Gastrocnemius medialis (tissue), 4 donors: ENCODE results near the gene TAPBPL. TPM values are rescaled to one million over a fixed set of nuclear protein-coding genes. Genes with fewer than 3 reads are reported as not detected.

Experiments
- ATAC-seq, 2 donors: fragments of 150-250 bp; one replicate each; pipeline ENCODE4 v1.9.1; 2016
- DNase-seq, 2 donors: peaks; one replicate each; pipeline ENCODE4 v3.0.0-alpha.2; 2019
- H3K27ac ChIP-seq, 4 donors: fragments of 200-600 bp; sonication (generic); 1 replicate in 1 of 4; 2 replicates in 3 of 4; pipeline ENCODE4 v1.5.1; 2016 to 2018; ENCODE audit warnings: mild to moderate bottlenecking in 2 of 4, moderate library complexity in 1 of 4
- H3K27me3 ChIP-seq, 3 donors: fragments of 200-600 bp; sonication (generic) in 2 of 3; 1 replicate in 1 of 3; 2 replicates in 2 of 3; pipeline versions ENCODE4 v1.5.1 to v1.6.0; 2016 to 2019; ENCODE audit warnings: mild to moderate bottlenecking in 1 of 3, moderate library complexity in 1 of 3
- H3K36me3 ChIP-seq, 2 donors: fragments of 200-600 bp; sonication (generic) in 1 of 2; one replicate each; pipeline ENCODE4 v1.5.1; 2017 to 2018
- H3K4me1 ChIP-seq, 2 donors: fragments of 200-600 bp; sonication (generic) in 1 of 2; one replicate each; pipeline ENCODE4 v1.5.1; 2016 to 2017; ENCODE audit warnings: mild to moderate bottlenecking in 2 of 2
- H3K4me3 ChIP-seq, 4 donors: fragments of 200-600 bp; sonication (generic) in 3 of 4; 1 replicate in 1 of 4; 2 replicates in 3 of 4; pipeline ENCODE4 v1.5.1; 2016 to 2019; ENCODE audit warnings: mild to moderate bottlenecking in 2 of 4
- H3K9me3 ChIP-seq, 3 donors: fragments of 200-600 bp; sonication (generic) in 2 of 3; 1 replicate in 1 of 3; 2 replicates in 2 of 3; pipeline ENCODE4 v1.5.1; 2016 to 2019
- POLR2A ChIP-seq, 2 donors: fragments of 450-650 bp; IDR thresholded peaks; one replicate each; pipeline ENCODE4 v1.6.1; 2017; ENCODE audit warnings: antibody characterized with exemption in 2 of 2, mild to moderate bottlenecking in 2 of 2, moderate library complexity in 2 of 2
- in situ Hi-C, 4 donors: fragments of 200-750 bp; cut with MboI; loops; one replicate each; pipeline versions ENCODE4 v1.15.0 to v1.8.0; 2017; ENCODE audit warnings: low sequenced_read_pairs in 4 of 4
- intact Hi-C: fragments of 100-400 bp; cut with DNase I; formaldehyde crosslinking; loops from one replicate; pipeline ENCODE4 v1.15.1; 2023; ENCODE audit warnings: low total_unique reads
- total RNA-seq, 4 donors: library from RNA; depleted of rRNA; stranded (reverse); fragments of >200 nt; gene quantifications; one replicate each; pipeline versions ENCODE4 v1.1.0 to v1.2.3, GENCODE V29; 2016
- TF ChIP-seq, protein P1 (sequence below), 5 experiments: fragments of 450-650 bp in 3 of 5; fragments of 200-600 bp in 2 of 5; sonication (generic) in 2 of 5; IDR thresholded peaks in 4 of 5; conservative IDR thresholded peaks in 1 of 5; 1 replicate in 4 of 5; 2 replicates in 1 of 5; pipeline ENCODE4 v1.5.1; 2016 to 2019; ENCODE audit warnings: antibody characterized with exemption in 5 of 5, mild to moderate bottlenecking in 3 of 5, moderate library complexity in 3 of 5

Gene TAPBPL
- total RNA-seq, 4 donors from 2014 or later: 3.8 to 8.6 (median 5.8) TPM

GRCh38 chr12:6469092-6469491 lies 17.2 kb downstream of the TAPBPL start:
- DNase-seq (peak in 1 of 2 donors; percentile 45), ATAC-seq (no peak)
- intact Hi-C loops: no loop called here
- peaks cover 21 to 23% of the 10 kb centered on the region in 2 donors for H3K4me1 ChIP-seq
- no peaks in the 10 kb centered on the region for H3K27me3 ChIP-seq
- H3K36me3 ChIP-seq: peaks cover 0 to 21% of the 10 kb centered on the region in 2 donors
- H3K4me3 ChIP-seq: peak overlapping the region in 3 of 4 donors; percentile 81 to 90 (median 89)
- TF ChIP-seq, protein P1, sequence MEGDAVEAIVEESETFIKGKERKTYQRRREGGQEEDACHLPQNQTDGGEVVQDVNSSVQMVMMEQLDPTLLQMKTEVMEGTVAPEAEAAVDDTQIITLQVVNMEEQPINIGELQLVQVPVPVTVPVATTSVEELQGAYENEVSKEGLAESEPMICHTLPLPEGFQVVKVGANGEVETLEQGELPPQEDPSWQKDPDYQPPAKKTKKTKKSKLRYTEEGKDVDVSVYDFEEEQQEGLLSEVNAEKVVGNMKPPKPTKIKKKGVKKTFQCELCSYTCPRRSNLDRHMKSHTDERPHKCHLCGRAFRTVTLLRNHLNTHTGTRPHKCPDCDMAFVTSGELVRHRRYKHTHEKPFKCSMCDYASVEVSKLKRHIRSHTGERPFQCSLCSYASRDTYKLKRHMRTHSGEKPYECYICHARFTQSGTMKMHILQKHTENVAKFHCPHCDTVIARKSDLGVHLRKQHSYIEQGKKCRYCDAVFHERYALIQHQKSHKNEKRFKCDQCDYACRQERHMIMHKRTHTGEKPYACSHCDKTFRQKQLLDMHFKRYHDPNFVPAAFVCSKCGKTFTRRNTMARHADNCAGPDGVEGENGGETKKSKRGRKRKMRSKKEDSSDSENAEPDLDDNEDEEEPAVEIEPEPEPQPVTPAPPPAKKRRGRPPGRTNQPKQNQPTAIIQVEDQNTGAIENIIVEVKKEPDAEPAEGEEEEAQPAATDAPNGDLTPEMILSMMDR (IDR thresholded peaks at IDR 0.05 in 4 of 5, conservative IDR thresholded peaks at IDR 0.05 in 1 of 5): no peak
- TF ChIP-seq POLR2A (IDR thresholded peaks at IDR 0.05): no peak
- no peaks in the 10 kb centered on the region for H3K9me3 ChIP-seq
- peak overlapping the region; percentile 84 to 96 (median 93) for H3K27ac ChIP-seq
- in situ Hi-C loops: loop anchor here (5.0 to 25.0 kb wide), 4 partner anchors 132 to 144 kb away; partner anchors contain the start of gene TNFRSF1A (in 1 of the 4)

DNA sequence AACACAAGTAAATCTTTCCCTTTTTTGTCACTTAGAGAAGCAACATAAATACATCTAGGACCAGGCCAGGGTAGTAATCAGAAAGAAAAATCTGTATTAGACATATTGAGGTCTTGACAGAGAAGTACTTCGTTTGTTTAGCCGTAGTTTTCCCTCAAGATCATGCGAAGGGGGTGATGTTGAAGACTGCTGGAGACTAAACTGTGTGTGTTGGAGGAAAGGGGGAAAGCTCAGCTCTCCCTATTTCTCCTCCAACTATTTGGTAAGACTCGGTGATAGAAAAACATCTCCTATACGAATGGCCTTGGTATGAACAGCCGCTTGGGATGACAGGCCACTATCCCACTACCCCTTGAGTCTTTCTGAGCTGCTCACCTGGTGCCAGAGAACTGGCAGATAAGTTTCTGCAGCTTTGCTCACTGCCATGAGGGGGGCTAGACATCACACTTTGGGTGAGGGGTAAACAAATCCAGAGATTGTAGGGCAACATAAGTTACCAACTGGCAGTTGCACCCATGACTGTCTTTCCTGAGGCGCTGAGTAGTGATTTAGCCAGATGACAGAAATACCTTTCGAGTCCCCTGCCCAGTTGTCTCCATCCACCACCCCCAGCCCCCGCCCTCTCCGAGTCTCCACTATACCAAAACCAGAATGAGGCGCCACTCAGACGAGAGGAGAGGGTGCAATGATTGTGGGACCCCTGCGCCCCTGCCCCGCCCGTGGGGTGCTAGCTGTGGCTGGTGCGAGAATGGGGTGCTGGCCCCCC lies 17.9 kb downstream of the TAPBPL start:
- intact Hi-C loops (loop anchor here (1.0 to 5.0 kb wide), 3 partner anchors 18 to 194 kb away; partner anchors contain the start of gene ING4), in situ Hi-C loops (loop anchor here (5.0 to 25.0 kb wide), 4 partner anchors 132 to 145 kb away; partner anchors contain the start of gene TNFRSF1A (in 1 of the 4))
- DNase-seq: no peak
- Histone ChIP-seq H3K36me3 (peaks cover 0 to 16% of the 10 kb centered on the region in 2 donors), H3K27me3 (no peaks in the 10 kb centered on the region), H3K9me3 (no peaks in the 10 kb centered on the region), H3K4me3 (peak overlapping the region; percentile 81 to 90 (median 86)), H3K27ac (peak overlapping the region; percentile 84 to 96 (median 93)), H3K4me1 (peaks cover 21 to 23% of the 10 kb centered on the region in 2 donors)
- no peak for TF ChIP-seq POLR2A (IDR thresholded peaks at IDR 0.05)
- TF ChIP-seq, protein P1 (IDR thresholded peaks at IDR 0.05 in 4 of 5, conservative IDR thresholded peaks at IDR 0.05 in 1 of 5): no peak
- no peak for ATAC-seq

DNA sequence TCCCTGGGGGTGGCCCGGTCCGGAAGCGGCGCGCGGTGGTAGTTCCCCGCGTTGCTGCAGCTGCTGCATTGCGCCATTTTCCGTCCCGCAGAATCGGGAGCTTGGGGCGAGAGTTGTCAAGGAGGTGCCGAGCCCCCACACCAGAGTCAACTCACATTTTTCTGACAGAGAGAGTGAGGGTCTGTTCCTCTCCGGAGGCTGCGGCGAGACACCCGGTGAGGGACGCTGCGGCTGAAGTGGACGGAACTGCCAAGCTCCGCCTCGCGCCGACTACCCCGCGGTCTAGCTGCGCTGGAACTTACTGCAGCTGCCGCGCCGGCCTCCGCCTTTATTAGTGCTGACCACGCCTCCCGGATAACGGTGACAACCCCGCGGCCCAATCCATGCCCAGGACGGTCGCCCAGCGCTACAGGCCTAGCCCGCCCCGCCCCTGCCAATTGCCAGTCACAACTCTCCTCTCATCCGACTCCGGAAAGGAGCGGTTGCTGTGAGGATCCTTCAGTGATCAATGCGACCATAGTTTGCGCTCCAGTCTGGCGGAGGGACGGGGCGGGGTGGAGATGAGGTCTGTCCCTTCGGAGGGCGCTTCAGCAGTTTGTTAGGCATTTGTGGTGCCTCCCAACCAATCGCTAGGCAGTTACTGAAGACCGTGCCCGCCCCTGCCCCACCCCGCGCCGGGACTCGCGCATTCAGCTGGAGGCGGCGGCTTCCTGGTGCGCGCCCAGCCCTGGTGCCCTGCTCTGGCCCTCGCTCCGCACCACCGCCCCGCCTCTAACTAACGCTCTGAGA lies 18.7 kb downstream of the TAPBPL start, which contains the start of gene VAMP1:
Gene VAMP1, minus strand, starts transcription at position 303 of the 789 bp plus-strand sequence. Its CDS starts 146 bp downstream, at position 157.
- in situ Hi-C loops: loop anchor here in 1 of 4 donors (25.0 kb wide), 1 partner anchor 133 kb away; the partner anchor contains the start of gene TNFRSF1A
- Histone ChIP-seq H3K27me3 (no peaks in the 10 kb centered on the region), H3K27ac (peak within 1 kb of the TSS; percentile 84 to 96 (median 93)), H3K4me1 (peaks cover 21 to 23% of the 10 kb centered on the region in 2 donors), H3K36me3 (peaks cover 0 to 12% of the 10 kb centered on the region in 2 donors), H3K4me3 (peak within 1 kb of the TSS; percentile 81 to 90 (median 86)), H3K9me3 (no peaks in the 10 kb centered on the region)
- intact Hi-C loops: loop anchor here (1.0 to 5.0 kb wide), 5 partner anchors 19 to 193 kb away; partner anchors contain the start of genes GAPDH, ING4 and MRPL51
- peak; percentile 98 to 100 for TF ChIP-seq POLR2A (IDR thresholded peaks at IDR 0.05)
- TF ChIP-seq, protein P1 (IDR thresholded peaks at IDR 0.05 in 4 of 5, conservative IDR thresholded peaks at IDR 0.05 in 1 of 5): peak in 3 of 5 experiments; percentile 15 to 24 (median 19)
- DNase-seq: peak; percentile 97 to 98
- ATAC-seq: peak; percentile 91 to 94

DNA sequence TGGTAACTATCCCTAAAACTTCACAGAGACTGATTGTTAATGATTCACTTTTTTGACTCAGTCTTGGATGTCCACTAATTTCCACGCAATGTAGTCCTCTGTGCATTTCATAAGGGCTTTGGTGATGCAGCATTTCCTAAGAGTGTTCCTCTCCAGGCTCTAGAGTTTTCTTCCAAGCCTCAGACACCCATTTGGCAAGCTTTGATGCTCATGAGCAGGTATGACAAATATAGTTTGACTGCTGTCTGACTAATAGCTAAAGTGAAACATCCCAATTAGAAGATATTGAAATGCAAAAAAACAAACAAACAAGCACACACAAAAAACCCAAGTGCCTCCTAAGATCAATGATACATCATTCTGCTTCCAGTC lies 20.1 kb downstream of the TAPBPL start:
- H3K9me3 ChIP-seq: no peaks in the 10 kb centered on the region
- H3K4me3 ChIP-seq: no peak overlapping the region
- DNase-seq (no peak), ATAC-seq (peak in 1 of 2 donors; percentile 23)
- in situ Hi-C loops: loop anchor here in 1 of 4 donors (25.0 kb wide), 1 partner anchor 135 kb away; the partner anchor contains the start of gene TNFRSF1A
- H3K27me3 ChIP-seq: no peaks in the 10 kb centered on the region
- peaks cover 21 to 23% of the 10 kb centered on the region in 2 donors for H3K4me1 ChIP-seq
- no peaks in the 10 kb centered on the region for H3K36me3 ChIP-seq
- TF ChIP-seq, protein P1 (IDR thresholded peaks at IDR 0.05 in 4 of 5, conservative IDR thresholded peaks at IDR 0.05 in 1 of 5): no peak
- TF ChIP-seq POLR2A (IDR thresholded peaks at IDR 0.05): no peak
- peak overlapping the region in 1 of 4 donors; percentile 96 for H3K27ac ChIP-seq
- intact Hi-C loops: loop anchor here (1.0 to 5.0 kb wide), 3 partner anchors 21 to 80 kb away; partner anchors contain the start of genes GAPDH and MRPL51
